ENCODE results near the gene C4orf50.

The C4orf50 gene

GRCh38 chr4:5969777-5970176 lies 48.5 kb downstream of the C4orf50 start:
- Histone ChIP-seq H3K79me2 (ENCODE audit: low read length) (no peaks in the 10 kb centered on the region), H3K4me2 (ENCODE audit: low read depth, low read length) (no peak overlapping the region), H3K4me3 (ENCODE audit: low read length) (no peak overlapping the region), H3K9me2 (replicated peaks; ENCODE audit: insufficient read depth, low read length) (no peaks in the 10 kb centered on the region), H4K20me1 (ENCODE audit: insufficient read depth, low read length) (no peaks in the 10 kb centered on the region), H3K36me3 (replicated peaks; ENCODE audit: insufficient read depth, low read length) (no peaks in the 10 kb centered on the region), H3K9me3 (replicated peaks; ENCODE audit: insufficient read depth, low read length) (no peaks in the 10 kb centered on the region), H3F3A (ENCODE audit: insufficient read depth, low read length) (peaks cover 3% of the 10 kb centered on the region; the same call in 1 of the 2 replicates), H2AFZ (ENCODE audit: low read length) (no peak overlapping the region), H3K4me1 (ENCODE audit: low read length) (peaks cover 9% of the 10 kb centered on the region), H3K27ac (ENCODE audit: low read length) (no peak overlapping the region), H3K9ac (ENCODE audit: low read length) (no peak overlapping the region), H3K27me3 (replicated peaks; ENCODE audit: insufficient read depth, low read length) (0 out of 2 replicates have a peak, but pooled peaks cover 4% of the 10 kb centered on the region)
- no peak for TF ChIP-seq CTCF (IDR thresholded peaks at IDR 0.05; ENCODE audit: low read length)
- no peak for TF ChIP-seq EZH2phosphoT487 (IDR thresholded peaks at IDR 0.05; ENCODE audit: low read length)
- TF ChIP-seq EZH2 (optimal IDR thresholded peaks at IDR 0.05; ENCODE audit: low read depth, low read length), result no peak
- DNase-seq, result no peak

GRCh38 chr4:5969336-5969735 lies 48.9 kb downstream of the C4orf50 start:
- H4K20me1 ChIP-seq (ENCODE audit: insufficient read depth, low read length), result no peaks in the 10 kb centered on the region
- no peaks in the 10 kb centered on the region for H3K79me2 ChIP-seq (ENCODE audit: low read length)
- TF ChIP-seq CTCF (IDR thresholded peaks at IDR 0.05; ENCODE audit: low read length) (no peak), EZH2phosphoT487 (IDR thresholded peaks at IDR 0.05; ENCODE audit: low read length) (no peak), EZH2 (optimal IDR thresholded peaks at IDR 0.05; ENCODE audit: low read depth, low read length) (no peak)
- H3K4me2 ChIP-seq (ENCODE audit: low read depth, low read length), result no peak overlapping the region
- no peaks in the 10 kb centered on the region for H3K9me3 ChIP-seq (replicated peaks; ENCODE audit: insufficient read depth, low read length)
- peaks cover 3% of the 10 kb centered on the region; the same call in 1 of the 2 replicates for H3F3A ChIP-seq (ENCODE audit: insufficient read depth, low read length)
- H3K9me2 ChIP-seq (replicated peaks; ENCODE audit: insufficient read depth, low read length), result no peaks in the 10 kb centered on the region
- H3K9ac ChIP-seq (ENCODE audit: low read length), result no peak overlapping the region
- no peak for DNase-seq
- no peak overlapping the region for H3K4me3 ChIP-seq (ENCODE audit: low read length)
- H3K27me3 ChIP-seq (replicated peaks; ENCODE audit: insufficient read depth, low read length), result 0 out of 2 replicates have a peak, but pooled peaks cover 4% of the 10 kb centered on the region
- no peak overlapping the region for H2AFZ ChIP-seq (ENCODE audit: low read length)
- H3K4me1 ChIP-seq (ENCODE audit: low read length), result peaks cover 9% of the 10 kb centered on the region
- no peak overlapping the region for H3K27ac ChIP-seq (ENCODE audit: low read length)
- H3K36me3 ChIP-seq (replicated peaks; ENCODE audit: insufficient read depth, low read length), result no peaks in the 10 kb centered on the region

GRCh38 chr4:5968246-5968645 lies 50.0 kb downstream of the C4orf50 start:
- Histone ChIP-seq H3K36me3 (replicated peaks; ENCODE audit: insufficient read depth, low read length) (no peaks in the 10 kb centered on the region), H3F3A (ENCODE audit: insufficient read depth, low read length) (peaks cover 3% of the 10 kb centered on the region; the same call in 1 of the 2 replicates), H3K4me3 (ENCODE audit: low read length) (no peak overlapping the region), H3K4me2 (ENCODE audit: low read depth, low read length) (no peak overlapping the region), H3K9ac (ENCODE audit: low read length) (no peak overlapping the region), H3K27me3 (replicated peaks; ENCODE audit: insufficient read depth, low read length) (0 out of 2 replicates have a peak, but pooled peaks cover 4% of the 10 kb centered on the region), H2AFZ (ENCODE audit: low read length) (no peak overlapping the region), H3K9me2 (replicated peaks; ENCODE audit: insufficient read depth, low read length) (no peaks in the 10 kb centered on the region), H3K9me3 (replicated peaks; ENCODE audit: insufficient read depth, low read length) (no peaks in the 10 kb centered on the region), H3K79me2 (ENCODE audit: low read length) (no peaks in the 10 kb centered on the region), H3K4me1 (ENCODE audit: low read length) (peaks cover 9% of the 10 kb centered on the region), H4K20me1 (ENCODE audit: insufficient read depth, low read length) (no peaks in the 10 kb centered on the region), H3K27ac (ENCODE audit: low read length) (no peak overlapping the region)
- TF ChIP-seq CTCF (IDR thresholded peaks at IDR 0.05; ENCODE audit: low read length), result no peak
- no peak for DNase-seq
